HG02943 (cell line): Measurements from ENCODE around the gene LDB3.

Experiments
- ATAC-seq: cut with Tn5 transposase; IDR thresholded peaks from one replicate; pipeline ENCODE4 v1.9.1; 2021; ENCODE audit warnings: mild to moderate bottlenecking, low read depth, moderate library complexity; ENCODE audit not compliant: unreplicated experiment

Gene LDB3

GRCh38 chr10:86650151-86650550, 18.2 kb upstream of the LDB3 start:
- no peak for ATAC-seq

DNA sequence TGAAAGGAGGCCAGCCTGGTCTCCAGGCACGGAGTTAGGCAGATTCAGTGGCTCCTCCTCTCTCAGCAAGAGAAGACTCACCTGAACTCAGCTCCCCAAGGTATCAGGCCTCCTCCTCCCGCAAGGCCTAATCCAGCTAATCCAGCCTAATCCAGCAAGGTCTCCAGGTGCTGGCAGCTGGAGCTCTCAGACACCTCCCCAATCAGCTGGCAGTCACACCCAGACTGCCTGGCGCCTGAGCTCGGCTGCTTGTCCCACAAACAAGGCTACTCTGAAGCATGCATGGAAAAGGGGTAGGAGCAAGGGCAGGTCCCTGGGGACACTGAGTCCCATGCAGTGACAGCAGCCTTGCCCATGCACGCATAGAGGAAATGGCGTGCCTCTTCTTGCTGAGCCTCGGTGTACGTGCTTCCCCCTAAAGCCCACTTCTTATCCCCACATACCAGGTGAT, 17.3 kb upstream of the LDB3 start:
- ATAC-seq, result no peak

DNA sequence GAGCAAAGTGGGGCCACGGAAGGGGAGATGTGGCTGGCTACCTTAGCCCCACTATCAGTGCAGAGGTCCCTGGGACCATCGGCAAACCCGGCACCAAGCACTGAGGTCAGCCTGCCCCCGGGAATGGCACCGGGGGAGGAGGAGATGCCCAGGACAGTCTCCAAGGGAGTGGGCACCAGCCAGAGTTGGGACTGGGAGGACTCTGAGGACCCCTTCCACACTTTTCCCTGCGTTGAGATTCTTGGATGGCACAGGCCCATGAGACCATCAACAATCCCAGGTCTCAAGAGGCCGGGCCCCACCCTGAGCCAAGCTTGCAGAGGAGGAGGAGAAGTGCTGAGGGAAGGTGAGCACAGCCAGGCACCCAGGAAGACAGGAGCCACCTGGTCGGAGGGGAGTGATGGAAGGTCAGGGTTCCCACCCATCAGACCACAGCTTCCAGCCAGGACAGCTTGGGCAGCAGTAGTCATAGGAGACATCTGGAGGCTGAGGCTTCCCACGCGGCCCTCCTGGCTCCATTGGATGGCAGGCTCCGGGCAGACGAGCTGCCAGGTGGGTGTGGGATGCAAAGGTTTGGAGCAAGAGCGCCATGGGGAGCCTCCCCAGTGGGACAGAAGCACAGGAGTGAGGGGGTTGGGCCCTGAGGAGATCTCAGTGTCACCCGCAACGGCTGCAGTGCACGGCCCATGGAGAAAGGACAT, 16.5 kb upstream of the LDB3 start:
- no peak for ATAC-seq

DNA sequence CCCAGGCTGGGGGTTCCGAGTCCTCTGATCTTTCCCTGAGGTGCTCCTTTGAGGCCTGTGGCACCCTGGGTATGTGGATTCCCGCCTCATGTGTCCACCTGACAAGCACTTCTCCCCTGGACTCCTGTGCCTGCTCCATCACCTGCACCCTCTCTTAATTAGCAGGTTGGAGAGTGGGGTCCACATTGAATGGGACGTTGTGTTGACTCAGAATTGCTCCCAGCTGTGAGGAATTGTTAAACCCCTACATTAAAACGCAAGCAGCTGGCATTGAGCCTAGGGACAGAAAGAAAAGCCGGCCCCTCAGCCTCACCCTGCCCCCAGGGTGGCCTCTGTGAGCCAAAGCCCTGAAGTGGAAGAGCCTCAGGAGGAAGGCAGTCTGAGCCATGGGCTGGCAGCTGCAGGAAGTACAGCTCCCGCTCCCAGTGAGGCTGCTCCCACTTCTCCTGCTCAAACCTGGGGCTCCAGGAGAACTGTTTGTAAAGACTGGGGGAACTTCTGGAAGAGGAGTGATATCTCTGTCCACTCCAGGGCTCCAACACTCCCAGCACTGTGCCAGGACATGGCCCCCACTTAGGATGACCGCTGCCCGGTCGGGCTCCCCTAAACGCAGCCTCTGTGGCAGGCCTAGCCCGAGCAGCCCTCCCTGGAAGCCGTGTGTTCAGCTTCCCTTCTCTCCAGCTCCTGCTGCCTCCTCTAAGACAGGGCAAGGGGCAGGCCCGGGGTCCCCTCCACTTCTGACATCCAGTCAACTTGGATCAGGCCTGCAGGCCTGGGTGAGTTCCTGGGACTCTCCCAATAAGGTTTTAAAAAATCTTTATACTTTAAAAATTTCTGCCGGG, 15.7 kb upstream of the LDB3 start:
- no peak for ATAC-seq

GRCh38 chr10:86653379-86653778, 14.9 kb upstream of the LDB3 start:
- no peak for ATAC-seq

DNA sequence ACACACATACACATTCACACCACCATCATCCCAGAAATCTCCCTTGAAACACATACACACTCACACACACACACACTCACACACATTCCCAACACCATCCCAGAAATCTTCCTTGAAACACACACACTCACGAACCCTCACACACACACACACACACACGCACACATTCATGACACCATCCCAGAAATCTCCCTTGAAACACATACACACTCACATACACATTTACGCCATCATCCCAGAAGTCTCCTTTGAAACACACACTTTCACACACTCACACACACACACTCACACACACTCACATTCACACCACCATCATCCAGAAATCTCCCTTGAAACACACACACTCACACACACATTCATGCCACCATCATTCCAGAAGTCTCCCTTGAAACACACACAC, 14.3 kb upstream of the LDB3 start:
- ATAC-seq, result no peak

- no peak for ATAC-seq
Observed at GRCh38 chr10:86654411-86655172, 13.7 kb upstream of the LDB3 start, which contains the start of gene OPN4. OPN4 (plus strand) TSS chr10:86654547; CDS start chr10:86654784, 237 bp downstream.

- no peak for ATAC-seq
Observed at GRCh38 chr10:86655173-86655540, 13.2 kb upstream of the LDB3 start.

- no peak for ATAC-seq
Observed at GRCh38 chr10:86655596-86655995, 12.7 kb upstream of the LDB3 start.

- ATAC-seq, result no peak
Observed at GRCh38 chr10:86657011-86657395, 11.3 kb upstream of the LDB3 start.

- no peak for ATAC-seq
Observed at GRCh38 chr10:86657396-86658011, 10.8 kb upstream of the LDB3 start.

DNA sequence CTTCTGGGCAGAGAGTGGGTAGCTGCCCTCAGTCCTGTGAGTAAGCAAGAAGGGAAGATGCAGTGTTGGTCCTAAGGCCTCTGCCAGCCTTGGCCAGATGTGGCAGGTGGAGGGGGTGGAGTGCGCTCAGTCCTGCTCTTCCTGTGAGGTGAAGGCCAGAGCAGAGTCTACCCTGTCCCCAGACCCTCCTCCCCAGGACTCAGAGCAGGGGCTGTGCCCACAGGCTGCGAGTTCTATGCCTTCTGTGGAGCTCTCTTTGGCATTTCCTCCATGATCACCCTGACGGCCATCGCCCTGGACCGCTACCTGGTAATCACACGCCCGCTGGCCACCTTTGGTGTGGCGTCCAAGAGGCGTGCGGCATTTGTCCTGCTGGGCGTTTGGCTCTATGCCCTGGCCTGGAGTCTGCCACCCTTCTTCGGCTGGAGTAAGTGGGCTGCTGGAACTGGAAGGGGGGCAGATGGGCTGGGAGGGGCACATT, 10.0 kb upstream of the LDB3 start:
- ATAC-seq, result no peak

DNA sequence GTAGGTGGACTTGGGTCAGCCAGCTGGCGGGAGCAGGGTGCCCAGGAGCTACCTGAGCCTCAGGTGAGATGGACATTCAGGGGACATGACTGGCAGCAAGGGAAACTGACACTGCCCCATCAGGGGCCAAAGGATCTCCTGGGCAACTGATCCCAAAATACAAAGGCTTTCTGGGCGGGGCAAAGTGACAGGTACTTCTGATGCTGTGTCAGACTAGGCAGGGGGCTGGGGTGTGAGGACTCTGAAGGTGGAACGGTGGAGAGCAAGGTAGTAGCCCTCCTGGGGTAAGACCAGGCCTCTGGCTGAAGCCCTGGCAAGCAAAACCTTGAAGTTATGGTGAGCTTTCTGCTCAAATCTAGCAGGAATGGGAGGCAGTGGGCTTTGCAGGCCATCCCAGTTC, 9.6 kb upstream of the LDB3 start:
- no peak for ATAC-seq

DNA sequence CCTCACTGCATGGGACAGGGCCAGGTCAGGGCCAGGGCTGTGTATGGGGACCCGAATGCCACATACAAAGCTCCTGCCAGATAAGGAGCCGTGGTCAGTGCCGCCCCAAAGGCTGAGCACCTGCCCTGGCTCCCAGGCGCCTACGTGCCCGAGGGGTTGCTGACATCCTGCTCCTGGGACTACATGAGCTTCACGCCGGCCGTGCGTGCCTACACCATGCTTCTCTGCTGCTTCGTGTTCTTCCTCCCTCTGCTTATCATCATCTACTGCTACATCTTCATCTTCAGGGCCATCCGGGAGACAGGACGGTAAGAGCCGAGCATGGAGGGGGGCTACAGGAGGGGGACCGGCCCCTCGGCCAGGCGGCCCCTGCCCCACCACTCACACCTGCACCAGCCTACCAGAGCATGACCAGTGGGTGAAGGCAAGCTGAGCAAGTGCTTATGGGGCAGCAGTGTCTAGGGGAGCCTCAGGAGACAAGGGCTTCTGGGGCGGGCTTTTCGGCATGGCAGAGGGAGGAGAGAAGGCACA, 9.1 kb upstream of the LDB3 start:
- ATAC-seq, result no peak

GRCh38 chr10:86659721-86660453, 8.4 kb upstream of the LDB3 start:
- no peak for ATAC-seq

GRCh38 chr10:86661161-86662025, 6.9 kb upstream of the LDB3 start:
- no peak for ATAC-seq

DNA sequence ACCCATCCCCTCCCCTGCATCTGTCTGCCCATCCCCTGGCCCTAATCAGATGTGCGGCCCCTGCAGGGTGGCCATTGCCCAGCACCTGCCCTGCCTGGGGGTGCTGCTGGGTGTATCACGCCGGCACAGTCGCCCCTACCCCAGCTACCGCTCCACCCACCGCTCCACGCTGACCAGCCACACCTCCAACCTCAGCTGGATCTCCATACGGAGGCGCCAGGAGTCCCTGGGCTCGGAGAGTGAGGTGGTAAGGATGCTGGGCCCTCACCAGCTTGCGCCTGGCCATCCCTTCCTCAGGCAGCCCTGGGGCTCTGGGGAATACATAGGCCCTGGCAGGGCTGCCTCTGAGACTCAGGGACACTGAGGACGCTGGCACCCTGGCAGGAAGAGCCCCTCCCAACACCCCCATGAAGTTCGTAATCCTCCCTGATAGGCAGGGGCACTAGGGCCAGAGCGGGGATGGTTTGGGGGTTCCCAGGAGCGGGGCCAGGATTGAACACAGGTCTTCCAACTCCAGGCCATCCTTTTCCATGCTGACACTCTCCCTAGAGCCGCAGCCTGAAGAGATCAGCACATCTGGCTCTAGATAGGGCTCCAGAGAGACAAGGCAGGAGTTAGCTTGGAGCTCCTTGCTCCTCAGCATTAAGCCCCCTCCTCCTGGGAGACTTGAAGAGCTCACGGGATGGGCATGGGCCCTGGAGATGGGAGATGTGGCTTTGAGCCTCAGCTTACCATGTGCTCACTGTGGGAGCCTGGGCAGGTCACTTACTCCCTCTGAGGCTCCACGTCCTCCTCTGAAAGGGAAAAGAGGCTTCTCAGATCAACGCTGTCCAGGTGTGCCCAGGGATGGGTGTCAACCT, 5.9 kb upstream of the LDB3 start:
- ATAC-seq, result no peak

- ATAC-seq, result no peak
Observed at GRCh38 chr10:86663046-86663345, 5.3 kb upstream of the LDB3 start.
